Astrocyte (in vitro differentiated cells and primary cell): ENCODE data around the gene TUBB. TPM values are rescaled to one million over a fixed set of nuclear protein-coding genes. Genes with fewer than 3 reads are reported as not detected.
A peak's percentile ranks its signal among the peaks of the same experiment; 100 is the strongest.

Experiments
- DNase-seq: peaks from one replicate; pipeline ENCODE4 v3.0.0-alpha.2; 2010; ENCODE audit warnings: low read depth
- FAIRE-seq: peaks from 2 replicates; lab custom pipeline; 2011; peaks lifted over from hg19 to GRCh38; lab: Jason Lieb, UNC
- H2AFZ ChIP-seq: 2 replicates; pipeline ENCODE4 v1.6.0; 2012; ENCODE audit warnings: low read depth, low read length, inconsistent platforms
- H3K27ac ChIP-seq: 2 replicates; pipeline ENCODE4 v1.5.1; 2011; ENCODE audit warnings: low read depth, low read length, inconsistent platforms
- H3K27me3 ChIP-seq: 2 replicates; pipeline ENCODE4 v1.6.0; 2011; ENCODE audit warnings: low read length, inconsistent platforms; ENCODE audit not compliant: insufficient read depth
- H3K36me3 ChIP-seq: 2 replicates; pipeline ENCODE4 v1.5.1; 2011; ENCODE audit warnings: low read length, inconsistent platforms; ENCODE audit not compliant: insufficient read depth
- H3K4me1 ChIP-seq: 2 replicates; pipeline ENCODE4 v1.5.1; 2011; ENCODE audit warnings: low read length, inconsistent platforms; ENCODE audit not compliant: insufficient read depth
- H3K4me2 ChIP-seq: 2 replicates; pipeline ENCODE4 v1.6.0; 2012; ENCODE audit warnings: low read length, inconsistent platforms
- H3K4me3 ChIP-seq: 2 replicates; pipeline ENCODE4 v1.5.1; 2011; ENCODE audit warnings: low read depth, mild to moderate bottlenecking, low read length, inconsistent platforms; ENCODE audit not compliant: insufficient read depth
- H3K79me2 ChIP-seq: 2 replicates; pipeline ENCODE4 v1.6.0; 2012; ENCODE audit warnings: mild to moderate bottlenecking, low read length, inconsistent platforms; ENCODE audit not compliant: insufficient read depth
- H3K9ac ChIP-seq: 2 replicates; pipeline ENCODE4 v1.6.0; 2012; ENCODE audit warnings: mild to moderate bottlenecking, low read length, inconsistent platforms
- H3K9me3 ChIP-seq: 2 replicates; pipeline ENCODE4 v1.5.1; 2012; ENCODE audit warnings: low read depth, mild to moderate bottlenecking, low read length, inconsistent platforms; ENCODE audit not compliant: insufficient read depth
- H4K20me1 ChIP-seq: 2 replicates; pipeline ENCODE4 v1.6.0; 2012; ENCODE audit warnings: low read length, inconsistent platforms; ENCODE audit not compliant: insufficient read depth
- H3K27ac Mint-ChIP-seq: one replicate; pipeline ENCODE4 v1.8.0; 2021; ENCODE audit warnings: mild to moderate bottlenecking, mixed read lengths; ENCODE audit not compliant: unreplicated experiment
- H3K27me3 Mint-ChIP-seq: one replicate; pipeline ENCODE4 v1.8.0; 2021; ENCODE audit warnings: low read depth, mixed read lengths; ENCODE audit not compliant: unreplicated experiment
- H3K36me3 Mint-ChIP-seq: one replicate; pipeline ENCODE4 v1.8.0; 2021; ENCODE audit warnings: low read depth, mixed read lengths; ENCODE audit not compliant: unreplicated experiment
- H3K4me1 Mint-ChIP-seq: one replicate; pipeline ENCODE4 v1.8.0; 2021; ENCODE audit warnings: low read depth, mixed read lengths; ENCODE audit not compliant: unreplicated experiment
- H3K4me3 Mint-ChIP-seq: one replicate; pipeline ENCODE4 v1.8.0; 2021; ENCODE audit warnings: mild to moderate bottlenecking, moderate library complexity, mixed read lengths; ENCODE audit not compliant: unreplicated experiment
- H3K9me3 Mint-ChIP-seq: one replicate; pipeline ENCODE4 v1.8.0; 2021; ENCODE audit warnings: mild to moderate bottlenecking, mixed read lengths; ENCODE audit not compliant: unreplicated experiment
- EZH2 ChIP-seq: IDR thresholded peaks from 2 replicates; pipeline ENCODE4 v1.6.1; 2012; ENCODE audit warnings: mild to moderate bottlenecking, low read length, inconsistent platforms; ENCODE audit not compliant: insufficient read depth
- total RNA-seq: library from RNA; stranded (reverse); gene quantifications from 2 replicates; pipeline ENCODE4 v1.2.1, GENCODE V29; 2021
- TF ChIP-seq, protein P1 (sequence below): IDR thresholded peaks from 2 replicates; pipeline ENCODE4 v1.5.1; 2011; ENCODE audit warnings: low read depth, mild to moderate bottlenecking, inconsistent platforms, low read length, moderate library complexity; ENCODE audit not compliant: insufficient read depth

TUBB gene
- total RNA-seq, 1 donor from 2014 or later, result 887 TPM

DNA sequence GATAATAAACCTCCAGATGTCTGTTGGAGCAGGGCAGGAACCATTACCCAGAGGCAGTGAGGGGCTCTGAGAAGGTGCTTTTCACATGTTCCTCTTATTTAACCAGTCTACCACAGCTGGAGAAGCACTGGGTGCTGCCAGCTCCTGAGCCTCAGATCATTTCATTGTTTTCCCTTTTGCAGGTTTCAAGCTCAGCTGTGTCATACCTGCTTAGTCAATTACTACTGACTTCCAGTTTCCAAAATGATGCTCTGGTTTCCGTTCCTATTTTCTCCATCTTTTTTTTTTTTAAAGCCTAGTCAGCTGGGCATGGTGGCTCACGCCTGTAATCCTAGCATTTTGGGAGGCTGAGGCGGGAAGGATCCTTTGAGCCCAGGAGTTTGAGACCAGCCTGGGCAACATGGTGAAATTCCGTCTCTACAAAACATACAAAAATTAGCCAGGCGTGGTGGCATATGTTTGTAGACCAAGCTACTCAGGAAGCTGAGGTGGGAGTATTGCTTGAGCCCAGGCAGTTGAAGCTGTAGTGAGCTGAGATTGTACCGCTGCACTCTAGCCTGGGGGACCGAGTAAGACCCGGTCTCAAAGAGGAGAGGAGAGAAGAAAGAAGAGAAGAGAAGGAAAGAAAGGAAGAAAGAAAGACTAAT lies 15.6 kb downstream of the TUBB start:
- H3K27me3 Mint-ChIP-seq, result no peaks in the 10 kb centered on the region
- H2AFZ ChIP-seq, result no peak overlapping the region
- H3K9me3 Mint-ChIP-seq, result no peaks in the 10 kb centered on the region
- no peak for DNase-seq
- peaks cover 10% of the 10 kb centered on the region for H4K20me1 ChIP-seq
- peaks cover 9% of the 10 kb centered on the region for H3K4me1 ChIP-seq
- no peak overlapping the region for H3K4me3 ChIP-seq
- H3K27ac Mint-ChIP-seq, result peak overlapping the region; percentile 58
- H3K27ac ChIP-seq, result no peak overlapping the region
- peak overlapping the region; percentile 45 for H3K4me3 Mint-ChIP-seq
- peaks cover 17% of the 10 kb centered on the region for H3K79me2 ChIP-seq
- peaks cover 25% of the 10 kb centered on the region for H3K36me3 Mint-ChIP-seq
- H3K9ac ChIP-seq, result no peak overlapping the region
- no peak overlapping the region for H3K4me2 ChIP-seq
- no peak for FAIRE-seq
- peaks cover 14% of the 10 kb centered on the region for H3K36me3 ChIP-seq
- TF ChIP-seq, protein P1, sequence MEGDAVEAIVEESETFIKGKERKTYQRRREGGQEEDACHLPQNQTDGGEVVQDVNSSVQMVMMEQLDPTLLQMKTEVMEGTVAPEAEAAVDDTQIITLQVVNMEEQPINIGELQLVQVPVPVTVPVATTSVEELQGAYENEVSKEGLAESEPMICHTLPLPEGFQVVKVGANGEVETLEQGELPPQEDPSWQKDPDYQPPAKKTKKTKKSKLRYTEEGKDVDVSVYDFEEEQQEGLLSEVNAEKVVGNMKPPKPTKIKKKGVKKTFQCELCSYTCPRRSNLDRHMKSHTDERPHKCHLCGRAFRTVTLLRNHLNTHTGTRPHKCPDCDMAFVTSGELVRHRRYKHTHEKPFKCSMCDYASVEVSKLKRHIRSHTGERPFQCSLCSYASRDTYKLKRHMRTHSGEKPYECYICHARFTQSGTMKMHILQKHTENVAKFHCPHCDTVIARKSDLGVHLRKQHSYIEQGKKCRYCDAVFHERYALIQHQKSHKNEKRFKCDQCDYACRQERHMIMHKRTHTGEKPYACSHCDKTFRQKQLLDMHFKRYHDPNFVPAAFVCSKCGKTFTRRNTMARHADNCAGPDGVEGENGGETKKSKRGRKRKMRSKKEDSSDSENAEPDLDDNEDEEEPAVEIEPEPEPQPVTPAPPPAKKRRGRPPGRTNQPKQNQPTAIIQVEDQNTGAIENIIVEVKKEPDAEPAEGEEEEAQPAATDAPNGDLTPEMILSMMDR, result no peak
- TF ChIP-seq EZH2, result no peak
- no peaks in the 10 kb centered on the region for H3K9me3 ChIP-seq
- H3K4me1 Mint-ChIP-seq, result peaks cover 18% of the 10 kb centered on the region
- H3K27me3 ChIP-seq, result no peaks in the 10 kb centered on the region

DNA sequence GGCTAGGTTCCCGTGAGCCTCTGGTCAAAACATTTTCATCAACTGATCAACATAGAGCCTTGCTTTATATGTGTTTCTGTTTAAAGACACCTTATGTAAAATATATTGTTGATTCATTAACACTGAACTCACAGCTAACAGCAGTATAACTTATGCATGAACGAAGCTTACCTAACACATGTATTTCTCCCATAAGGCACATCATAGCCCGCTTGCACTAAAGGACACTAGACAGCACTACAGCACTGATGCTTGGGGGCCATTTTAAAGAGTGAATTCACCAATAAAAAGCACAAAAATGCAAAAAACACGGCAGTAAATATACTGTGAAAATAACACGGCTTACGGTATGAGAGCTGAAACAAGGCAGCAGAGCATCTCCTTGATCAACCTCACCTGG lies 18.4 kb downstream of the TUBB start:
- no peaks in the 10 kb centered on the region for H3K9me3 Mint-ChIP-seq
- FAIRE-seq (no peak), DNase-seq (no peak)
- H3K4me1 Mint-ChIP-seq, result peaks cover 29% of the 10 kb centered on the region
- no peak overlapping the region for H3K4me3 Mint-ChIP-seq
- no peaks in the 10 kb centered on the region for H3K27me3 Mint-ChIP-seq
- no peak overlapping the region for H3K27ac ChIP-seq
- H3K27me3 ChIP-seq, result no peaks in the 10 kb centered on the region
- H3K36me3 Mint-ChIP-seq, result peaks cover 30% of the 10 kb centered on the region
- peaks cover 39% of the 10 kb centered on the region for H3K79me2 ChIP-seq
- H3K4me3 ChIP-seq, result no peak overlapping the region
- no peak overlapping the region for H2AFZ ChIP-seq
- peaks cover 22% of the 10 kb centered on the region for H3K4me1 ChIP-seq
- no peaks in the 10 kb centered on the region for H3K9me3 ChIP-seq
- TF ChIP-seq, protein P1, result no peak
- TF ChIP-seq EZH2, result no peak
- peaks cover 12% of the 10 kb centered on the region for H3K36me3 ChIP-seq
- no peak overlapping the region for H3K27ac Mint-ChIP-seq
- peaks cover 26% of the 10 kb centered on the region for H4K20me1 ChIP-seq
- no peak overlapping the region for H3K9ac ChIP-seq
- H3K4me2 ChIP-seq, result no peak overlapping the region

DNA sequence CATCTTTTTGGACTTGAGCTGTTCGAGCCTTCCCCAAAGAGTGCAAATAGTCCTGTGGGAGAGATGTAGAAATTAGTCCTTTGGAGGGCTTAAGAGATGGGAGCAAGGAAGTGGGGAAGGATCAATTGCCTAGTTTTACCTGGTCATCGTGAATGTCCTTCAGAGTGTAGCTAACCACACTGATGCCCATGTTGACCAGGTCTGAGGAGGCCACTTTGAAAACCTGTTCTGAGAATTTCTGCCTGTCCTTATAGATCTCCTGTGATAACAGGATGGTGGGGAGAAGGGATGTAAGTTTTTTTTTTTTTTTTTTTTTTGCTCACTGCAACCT lies 20.4 kb downstream of the TUBB start:
- H3K36me3 ChIP-seq, result peaks cover 9% of the 10 kb centered on the region
- TF ChIP-seq, protein P1, result no peak
- no peak for TF ChIP-seq EZH2
- H3K4me2 ChIP-seq, result peak overlapping the region; percentile 84
- Mint-ChIP-seq H3K9me3 (no peaks in the 10 kb centered on the region), H3K4me3 (peak overlapping the region; percentile 88), H3K4me1 (peaks cover 29% of the 10 kb centered on the region), H3K27ac (peak overlapping the region; percentile 99), H3K27me3 (no peaks in the 10 kb centered on the region), H3K36me3 (peaks cover 26% of the 10 kb centered on the region)
- no peak for DNase-seq
- peak overlapping the region; percentile 94 for H3K27ac ChIP-seq
- peaks cover 33% of the 10 kb centered on the region for H4K20me1 ChIP-seq
- peaks cover 22% of the 10 kb centered on the region for H3K4me1 ChIP-seq
- no peaks in the 10 kb centered on the region for H3K27me3 ChIP-seq
- FAIRE-seq, result no peak
- H3K4me3 ChIP-seq, result no peak overlapping the region
- H3K9ac ChIP-seq, result peak overlapping the region; percentile 97
- peaks cover 50% of the 10 kb centered on the region for H3K79me2 ChIP-seq
- H2AFZ ChIP-seq, result no peak overlapping the region
- no peaks in the 10 kb centered on the region for H3K9me3 ChIP-seq
